Measurements from ENCODE around the gene MLXIPL. TPM values are rescaled to one million over a fixed set of nuclear protein-coding genes. Genes with fewer than 3 reads are reported as not detected.

MLXIPL gene
- total and polyA plus RNA-seq, 2 experiments from 2014 or later = 21.7 to 46.7 TPM

DNA sequence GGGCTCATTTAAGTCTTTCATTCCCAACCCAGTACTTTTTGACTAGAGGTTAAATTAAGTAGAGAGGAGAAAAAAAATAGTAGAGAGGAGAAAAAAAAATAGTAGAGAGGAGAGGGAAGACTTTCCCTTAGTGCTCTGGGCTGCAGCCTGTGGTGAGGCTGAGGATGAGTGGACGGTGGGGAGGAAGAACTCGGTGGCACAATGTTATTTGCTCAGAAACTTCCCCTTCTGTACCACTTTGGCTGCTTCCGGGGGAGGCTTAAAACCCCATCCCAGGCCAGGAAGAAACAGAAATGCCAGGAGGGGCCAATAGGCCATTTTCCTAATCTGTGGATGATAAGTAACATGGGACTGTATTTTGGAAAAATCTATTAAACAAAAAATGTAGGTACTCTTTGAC lies 14.6 kb upstream of the MLXIPL start:
- no peak overlapping the region for H3K4me2 ChIP-seq
- 88% methylated on average over 3 of the region's 3 CpGs for WGBS (ENCODE audit: low lambda C conversion rate, missing lambda C conversion rate)
- no peaks in the 10 kb centered on the region for H3K27me3 ChIP-seq
- no peaks in the 10 kb centered on the region for H3K36me3 ChIP-seq (replicated peaks; ENCODE audit: insufficient read depth, low read depth)
- H4K20me1 ChIP-seq (ENCODE audit: insufficient read depth, poor library complexity, severe bottlenecking) = no peaks in the 10 kb centered on the region
- H2AFZ ChIP-seq = no peak overlapping the region
- H3K4me1 ChIP-seq (ENCODE audit: insufficient read depth) = no peaks in the 10 kb centered on the region
- no peaks in the 10 kb centered on the region for H3K9me2 ChIP-seq (replicated peaks; ENCODE audit: insufficient read depth)
- no peak for DNase-seq (ENCODE audit: low spot score)
- H3K4me3 ChIP-seq = no peak overlapping the region
- no peaks in the 10 kb centered on the region for H3K9me3 ChIP-seq (ENCODE audit: low read depth)
- TF ChIP-seq EZH2phosphoT487 (IDR thresholded peaks at IDR 0.05; ENCODE audit: low read depth, severe bottlenecking, unreplicated experiment) (no peak), EZH2 (IDR thresholded peaks at IDR 0.05; ENCODE audit: borderline replicate concordance) (no peak)
- TF ChIP-seq, protein P1, sequence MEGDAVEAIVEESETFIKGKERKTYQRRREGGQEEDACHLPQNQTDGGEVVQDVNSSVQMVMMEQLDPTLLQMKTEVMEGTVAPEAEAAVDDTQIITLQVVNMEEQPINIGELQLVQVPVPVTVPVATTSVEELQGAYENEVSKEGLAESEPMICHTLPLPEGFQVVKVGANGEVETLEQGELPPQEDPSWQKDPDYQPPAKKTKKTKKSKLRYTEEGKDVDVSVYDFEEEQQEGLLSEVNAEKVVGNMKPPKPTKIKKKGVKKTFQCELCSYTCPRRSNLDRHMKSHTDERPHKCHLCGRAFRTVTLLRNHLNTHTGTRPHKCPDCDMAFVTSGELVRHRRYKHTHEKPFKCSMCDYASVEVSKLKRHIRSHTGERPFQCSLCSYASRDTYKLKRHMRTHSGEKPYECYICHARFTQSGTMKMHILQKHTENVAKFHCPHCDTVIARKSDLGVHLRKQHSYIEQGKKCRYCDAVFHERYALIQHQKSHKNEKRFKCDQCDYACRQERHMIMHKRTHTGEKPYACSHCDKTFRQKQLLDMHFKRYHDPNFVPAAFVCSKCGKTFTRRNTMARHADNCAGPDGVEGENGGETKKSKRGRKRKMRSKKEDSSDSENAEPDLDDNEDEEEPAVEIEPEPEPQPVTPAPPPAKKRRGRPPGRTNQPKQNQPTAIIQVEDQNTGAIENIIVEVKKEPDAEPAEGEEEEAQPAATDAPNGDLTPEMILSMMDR (IDR thresholded peaks at IDR 0.05; ENCODE audit: poor library complexity) = no peak
- no peaks in the 10 kb centered on the region for H3K79me2 ChIP-seq
- H3K27ac ChIP-seq = no peak overlapping the region

DNA sequence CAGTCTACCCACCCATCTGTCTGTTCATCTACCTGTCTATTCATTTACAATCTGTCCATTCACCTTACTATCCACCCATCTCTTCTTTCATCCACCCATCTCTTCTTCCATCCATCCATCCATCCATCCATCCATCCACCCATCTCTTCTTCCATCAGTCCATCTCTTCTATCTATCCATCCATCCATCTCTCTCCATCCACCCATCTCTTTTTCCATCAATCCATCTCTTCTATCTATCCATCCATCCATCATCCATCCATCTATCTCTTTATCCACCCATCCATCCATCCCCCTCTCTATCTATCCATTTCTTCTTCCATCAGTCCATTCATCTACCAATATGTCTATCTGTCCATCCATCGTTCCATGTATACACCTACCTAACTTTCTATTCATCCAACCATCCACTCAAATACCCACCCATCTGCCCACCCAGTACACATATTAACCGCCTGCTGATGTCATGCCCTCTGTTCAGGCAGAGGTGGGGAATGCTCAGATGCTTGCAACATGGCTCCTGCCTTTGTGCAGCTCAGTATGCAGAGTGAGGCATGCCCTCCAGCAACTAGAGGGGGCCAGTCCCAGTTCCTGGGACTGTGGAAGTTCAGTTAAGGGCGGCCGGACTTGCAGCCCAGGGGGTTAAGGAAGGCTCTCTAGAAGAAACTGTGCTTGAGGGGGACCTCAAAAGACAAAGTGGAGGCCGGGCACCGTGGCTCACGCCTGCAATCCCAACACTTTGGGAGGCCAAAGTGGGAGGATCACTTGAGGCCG lies 11.3 kb upstream of the MLXIPL start:
- H3K4me2 ChIP-seq = no peak overlapping the region
- WGBS (ENCODE audit: low lambda C conversion rate, missing lambda C conversion rate) = 91% methylated on average over 8 of the region's 8 CpGs

DNA sequence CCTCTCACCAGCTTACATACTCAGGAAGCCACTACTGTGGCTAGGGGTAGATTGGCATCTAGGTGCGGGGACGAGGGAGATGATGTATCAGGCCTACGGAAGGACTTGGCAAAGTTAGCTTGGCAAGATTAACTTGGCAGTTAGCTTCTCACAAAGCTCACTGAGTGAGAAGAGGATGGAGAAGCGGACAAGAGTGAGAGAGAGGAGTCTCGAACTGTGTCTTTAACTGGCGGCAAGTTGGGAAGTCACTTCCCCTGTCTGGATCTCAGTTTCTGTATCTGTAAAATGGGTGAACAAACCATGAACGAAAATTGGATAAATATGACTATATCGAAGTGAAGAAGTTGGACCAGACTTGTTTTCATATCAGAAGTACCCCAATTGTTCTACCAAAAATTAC lies 9.5 kb upstream of the MLXIPL start:
- Histone ChIP-seq H3K9me3 (ENCODE audit: low read depth) (no peaks in the 10 kb centered on the region), H3K79me2 (no peaks in the 10 kb centered on the region), H3K9me2 (replicated peaks; ENCODE audit: insufficient read depth) (no peaks in the 10 kb centered on the region), H3K4me3 (no peak overlapping the region), H3K36me3 (replicated peaks; ENCODE audit: insufficient read depth, low read depth) (no peaks in the 10 kb centered on the region), H3K4me2 (no peak overlapping the region), H3K4me1 (ENCODE audit: insufficient read depth) (no peaks in the 10 kb centered on the region), H4K20me1 (ENCODE audit: insufficient read depth, poor library complexity, severe bottlenecking) (no peaks in the 10 kb centered on the region), H3K27me3 (no peaks in the 10 kb centered on the region), H3K27ac (no peak overlapping the region), H2AFZ (no peak overlapping the region)
- no peak for DNase-seq (ENCODE audit: low spot score)
- 88% methylated on average over 8 of the region's 8 CpGs for WGBS (ENCODE audit: low lambda C conversion rate, missing lambda C conversion rate)
- TF ChIP-seq EZH2 (IDR thresholded peaks at IDR 0.05; ENCODE audit: borderline replicate concordance) (no peak), EZH2phosphoT487 (IDR thresholded peaks at IDR 0.05; ENCODE audit: low read depth, severe bottlenecking, unreplicated experiment) (no peak)
- TF ChIP-seq, protein P1 (IDR thresholded peaks at IDR 0.05; ENCODE audit: poor library complexity) = no peak

More for the DNA sequence above, 11.3 kb upstream of the MLXIPL start:
- Histone ChIP-seq H4K20me1 (ENCODE audit: insufficient read depth, poor library complexity, severe bottlenecking) (no peaks in the 10 kb centered on the region), H3K27me3 (no peaks in the 10 kb centered on the region), H2AFZ (no peak overlapping the region), H3K9me2 (replicated peaks; ENCODE audit: insufficient read depth) (no peaks in the 10 kb centered on the region), H3K4me1 (ENCODE audit: insufficient read depth) (no peaks in the 10 kb centered on the region), H3K36me3 (replicated peaks; ENCODE audit: insufficient read depth, low read depth) (no peaks in the 10 kb centered on the region), H3K9me3 (ENCODE audit: low read depth) (no peaks in the 10 kb centered on the region), H3K4me3 (no peak overlapping the region), H3K79me2 (no peaks in the 10 kb centered on the region), H3K27ac (no peak overlapping the region)
- no peak for DNase-seq (ENCODE audit: low spot score)
- TF ChIP-seq EZH2phosphoT487 (IDR thresholded peaks at IDR 0.05; ENCODE audit: low read depth, severe bottlenecking, unreplicated experiment) (no peak), EZH2 (IDR thresholded peaks at IDR 0.05; ENCODE audit: borderline replicate concordance) (no peak)
- TF ChIP-seq, protein P1 (IDR thresholded peaks at IDR 0.05; ENCODE audit: poor library complexity) = no peak
